Skeletal muscle tissue (tissue), 4 donors: Measurements from ENCODE around the gene APOBR. TPM values are rescaled to one million over a fixed set of nuclear protein-coding genes. Genes with fewer than 3 reads are reported as not detected.
"Not testable (repeated sequence)": the region's sequence is repeated elsewhere in the genome, so short reads cannot be mapped to it uniquely, and the experiment has no call there.

ENCODE experiments used
- H3K27ac ChIP-seq: one replicate; pipeline ENCODE4 v1.7.0; 2013; ENCODE audit warnings: mild to moderate bottlenecking, low read depth, low read length, inconsistent platforms
- H3K27me3 ChIP-seq, 3 donors: one replicate each; pipeline ENCODE4 v1.7.0; 2013; ENCODE audit warnings: low read length in 3 of 3; ENCODE audit not compliant: control insufficient read depth in 3 of 3, insufficient read depth in 3 of 3
- H3K36me3 ChIP-seq, 3 donors: one replicate each; pipeline ENCODE4 v1.7.0; 2013; ENCODE audit warnings: low read length in 3 of 3; ENCODE audit not compliant: control insufficient read depth in 3 of 3, insufficient read depth in 3 of 3
- H3K4me1 ChIP-seq, 3 donors: one replicate each; pipeline ENCODE4 v1.7.0; 2013; ENCODE audit warnings: low read length in 3 of 3, mild to moderate bottlenecking in 3 of 3; ENCODE audit not compliant: control insufficient read depth in 3 of 3, insufficient read depth in 3 of 3
- H3K4me3 ChIP-seq, 3 donors: one replicate each; pipeline ENCODE4 v1.7.0; 2013; ENCODE audit warnings: low read length in 3 of 3
- H3K9ac ChIP-seq, 3 donors: one replicate each; pipeline ENCODE4 v1.7.0; 2013; ENCODE audit warnings: low read length in 3 of 3, mild to moderate bottlenecking in 3 of 3, moderate library complexity in 2 of 3, low read depth in 1 of 3
- H3K9me3 ChIP-seq, 3 donors: one replicate each; pipeline ENCODE4 v1.7.0; 2013; ENCODE audit warnings: low read length in 3 of 3; ENCODE audit not compliant: control insufficient read depth in 3 of 3
- total RNA-seq: library from RNA; depleted of rRNA; stranded (reverse); fragments of >200 nt; gene quantifications from one replicate; pipeline ENCODE4 v1.2.3, GENCODE V29; 2014
- donor health status: Osteomylitis.

The APOBR gene
- total RNA-seq, 1 donor from 2014 or later: under 0.01 TPM

GRCh38 chr16:28526201-28527099, 32.0 kb downstream of the APOBR start:
- no peaks in the 10 kb centered on the region for H3K36me3 ChIP-seq
- H3K9ac ChIP-seq: no peak overlapping the region
- H3K9me3 ChIP-seq: no peaks in the 10 kb centered on the region
- H3K4me3 ChIP-seq: no peak overlapping the region
- no peaks in the 10 kb centered on the region for H3K4me1 ChIP-seq
- H3K27ac ChIP-seq: no peak overlapping the region
- H3K27me3 ChIP-seq: no peaks in the 10 kb centered on the region

- H3K27me3 ChIP-seq, H3K9me3 ChIP-seq, H3K27ac ChIP-seq, H3K36me3 ChIP-seq, H3K4me1 ChIP-seq, H3K4me3 ChIP-seq, H3K9ac ChIP-seq: not testable (repeated sequence)
Measured at GRCh38 chr16:28527100-28527785, 32.8 kb downstream of the APOBR start.

GRCh38 chr16:28527985-28528384, 33.5 kb downstream of the APOBR start:
- Histone ChIP-seq H3K4me1 (peaks cover 5 to 11% (median 6%) of the 10 kb centered on the region in 3 donors), H3K9me3 (no peaks in the 10 kb centered on the region), H3K36me3 (no peaks in the 10 kb centered on the region), H3K4me3 (no peak overlapping the region), H3K27me3 (no peaks in the 10 kb centered on the region), H3K27ac (no peak overlapping the region), H3K9ac (no peak overlapping the region)

- peaks cover 6 to 11% (median 6%) of the 10 kb centered on the region in 3 donors for H3K4me1 ChIP-seq
- H3K36me3 ChIP-seq: no peaks in the 10 kb centered on the region
- H3K9me3 ChIP-seq: no peaks in the 10 kb centered on the region
- H3K4me3 ChIP-seq: no peak overlapping the region
- no peaks in the 10 kb centered on the region for H3K27me3 ChIP-seq
- H3K9ac ChIP-seq: no peak overlapping the region
- no peak overlapping the region for H3K27ac ChIP-seq
Measured at GRCh38 chr16:28528463-28528867, 34.0 kb downstream of the APOBR start.

- Histone ChIP-seq H3K4me1 (peaks cover 6 to 13% (median 6%) of the 10 kb centered on the region in 3 donors), H3K9ac (no peak overlapping the region), H3K36me3 (no peaks in the 10 kb centered on the region), H3K9me3 (no peaks in the 10 kb centered on the region), H3K27ac (no peak overlapping the region), H3K27me3 (no peaks in the 10 kb centered on the region), H3K4me3 (no peak overlapping the region)
Measured at GRCh38 chr16:28529124-28529523, 34.7 kb downstream of the APOBR start.

GRCh38 chr16:28531777-28532744, 37.6 kb downstream of the APOBR start:
- Histone ChIP-seq H3K27me3 (no peaks in the 10 kb centered on the region), H3K4me3 (no peak overlapping the region), H3K4me1 (peaks cover 9 to 30% (median 9%) of the 10 kb centered on the region in 3 donors), H3K9me3 (no peaks in the 10 kb centered on the region), H3K27ac (peak overlapping the region; percentile 9), H3K9ac (peak overlapping the region in 1 of 3 donors; percentile 30), H3K36me3 (peaks cover 0 to 4% (median 1%) of the 10 kb centered on the region in 3 donors)

GRCh38 chr16:28532940-28533647, 38.7 kb downstream of the APOBR start:
- no peaks in the 10 kb centered on the region for H3K27me3 ChIP-seq
- H3K9me3 ChIP-seq: no peaks in the 10 kb centered on the region
- no peak overlapping the region for H3K27ac ChIP-seq
- no peak overlapping the region for H3K9ac ChIP-seq
- peaks cover 17 to 39% (median 19%) of the 10 kb centered on the region in 3 donors for H3K4me1 ChIP-seq
- peak overlapping the region in 1 of 3 donors; percentile 14 for H3K4me3 ChIP-seq
- H3K36me3 ChIP-seq: peaks cover 3 to 6% (median 4%) of the 10 kb centered on the region in 3 donors

- H3K36me3 ChIP-seq: peaks cover 3 to 6% (median 4%) of the 10 kb centered on the region in 3 donors
- H3K9ac ChIP-seq: no peak overlapping the region
- no peaks in the 10 kb centered on the region for H3K27me3 ChIP-seq
- H3K4me3 ChIP-seq: no peak overlapping the region
- no peaks in the 10 kb centered on the region for H3K9me3 ChIP-seq
- H3K4me1 ChIP-seq: peaks cover 25 to 55% (median 32%) of the 10 kb centered on the region in 3 donors
- H3K27ac ChIP-seq: peak overlapping the region; percentile 21
Measured at GRCh38 chr16:28534542-28535373, 40.3 kb downstream of the APOBR start.
